ENCODE results near the gene PSEN1.
"Not testable (repeated sequence)": the region's sequence is repeated elsewhere in the genome, so short reads cannot be mapped to it uniquely, and the experiment has no call there.

Gene PSEN1

GRCh38 chr14:73168274-73168673, 32.0 kb downstream of the PSEN1 start:
- no peak for DNase-seq

GRCh38 chr14:73168691-73169090, 32.4 kb downstream of the PSEN1 start:
- DNase-seq, result no peak

- not testable (repeated sequence) for DNase-seq
These were observed 33.5 kb downstream of the PSEN1 start for GRCh38 chr14:73169855-73170254.

GRCh38 chr14:73170686-73171085, 34.4 kb downstream of the PSEN1 start:
- no peak for DNase-seq

GRCh38 chr14:73172500-73172899, 36.2 kb downstream of the PSEN1 start:
- no peak for DNase-seq

GRCh38 chr14:73173092-73173735, 36.9 kb downstream of the PSEN1 start:
- DNase-seq, result peak in 1 of 2 experiments; percentile 55

- no peak for DNase-seq
These were observed 40.4 kb downstream of the PSEN1 start for GRCh38 chr14:73176685-73177084.

GRCh38 chr14:73180385-73180805, 44.1 kb downstream of the PSEN1 start:
- no peak for DNase-seq

GRCh38 chr14:73180969-73181368, 44.7 kb downstream of the PSEN1 start:
- DNase-seq, result not testable (repeated sequence)

GRCh38 chr14:73188501-73188911, 52.2 kb downstream of the PSEN1 start:
- DNase-seq, result no peak

- DNase-seq, result no peak
These were observed 53.3 kb downstream of the PSEN1 start for GRCh38 chr14:73189651-73190050.

GRCh38 chr14:73191441-73191840, 55.1 kb downstream of the PSEN1 start:
- DNase-seq, result no peak

- not testable (repeated sequence) for DNase-seq
These were observed 58.0 kb downstream of the PSEN1 start for GRCh38 chr14:73194306-73194705.

- no peak for DNase-seq
These were observed 61.9 kb downstream of the PSEN1 start for GRCh38 chr14:73198253-73198652.

GRCh38 chr14:73203527-73203926, 67.2 kb downstream of the PSEN1 start:
- no peak for DNase-seq

GRCh38 chr14:73207615-73208014, 71.3 kb downstream of the PSEN1 start:
- no peak for DNase-seq

GRCh38 chr14:73208390-73208789, 72.1 kb downstream of the PSEN1 start:
- DNase-seq, result no peak

- no peak for DNase-seq
These were observed 72.5 kb downstream of the PSEN1 start for GRCh38 chr14:73208846-73209245.

- DNase-seq, result no peak
These were observed 73.6 kb downstream of the PSEN1 start for GRCh38 chr14:73209953-73210352.

GRCh38 chr14:73211251-73212040, 75.1 kb downstream of the PSEN1 start:
- no peak for DNase-seq

- DNase-seq, result no peak
These were observed 79.7 kb downstream of the PSEN1 start for GRCh38 chr14:73216030-73216429.

GRCh38 chr14:73217411-73217810, 81.1 kb downstream of the PSEN1 start:
- no peak for DNase-seq

- DNase-seq, result peak in 1 of 2 experiments; percentile 13
These were observed 83.8 kb downstream of the PSEN1 start for GRCh38 chr14:73220061-73220460.

- DNase-seq, result no peak
These were observed 84.3 kb downstream of the PSEN1 start for GRCh38 chr14:73220634-73221033.

All from NCI-H446 (cell line).